Measurements from ENCODE around the gene SAMD11.
"Not testable (repeated sequence)": the region's sequence is repeated elsewhere in the genome, so short reads cannot be mapped to it uniquely, and the experiment has no call there.

SAMD11 gene

DNA sequence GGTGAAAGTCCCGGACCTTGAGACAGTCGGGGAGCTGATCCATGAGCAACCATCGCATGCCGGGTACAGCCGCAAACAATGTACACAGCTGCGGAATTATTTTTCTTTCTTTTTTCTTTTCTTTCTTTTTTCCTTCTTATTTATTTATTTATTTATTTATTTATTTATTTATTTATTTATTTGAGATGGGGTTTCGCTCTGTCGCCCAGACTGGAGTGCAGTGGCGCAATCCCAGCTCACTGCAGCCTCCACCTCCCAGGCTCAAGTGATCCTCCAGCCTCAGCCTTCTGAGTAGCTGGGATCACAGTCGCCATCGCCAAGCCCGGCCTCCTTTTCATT is 60.7 kb downstream of the SAMD11 start:
- Histone ChIP-seq H3K4me2 (ENCODE audit: low read length) (no peak overlapping the region), H3K9me3 (ENCODE audit: control insufficient read depth, insufficient read depth, low read length) (no peaks in the 10 kb centered on the region), H3K9me2 (replicated peaks; ENCODE audit: control insufficient read depth, low read length) (no peaks in the 10 kb centered on the region), H4K20me1 (ENCODE audit: control insufficient read depth, insufficient read depth, low read depth, low read length) (no peaks in the 10 kb centered on the region), H3K4me1 (ENCODE audit: control insufficient read depth, low read length) (no peaks in the 10 kb centered on the region), H3F3A (ENCODE audit: control insufficient read depth, insufficient read depth) (no peaks in the 10 kb centered on the region), H3K79me2 (ENCODE audit: control insufficient read depth, low read length) (no peaks in the 10 kb centered on the region), H3K27me3 (ENCODE audit: control insufficient read depth, low read length) (peaks cover 15% of the 10 kb centered on the region), H3K27ac (ENCODE audit: low read depth, low read length) (no peak overlapping the region), H3K36me3 (ENCODE audit: control insufficient read depth, low read length) (no peaks in the 10 kb centered on the region), H3K4me3 (ENCODE audit: low read length) (no peak overlapping the region)
- TF ChIP-seq CTCF (IDR thresholded peaks at IDR 0.05; ENCODE audit: low read depth, low read length, poor library complexity, severe bottlenecking) = no peak
- no peak for TF ChIP-seq EZH2phosphoT487 (IDR thresholded peaks at IDR 0.05; ENCODE audit: borderline replicate concordance, low read length)

GRCh38 chr1:985126-985525 is 61.4 kb downstream of the SAMD11 start:
- no peaks in the 10 kb centered on the region for H4K20me1 ChIP-seq (ENCODE audit: control insufficient read depth, insufficient read depth, low read depth, low read length)
- no peak overlapping the region for H3K27ac ChIP-seq (ENCODE audit: low read depth, low read length)
- H3K4me3 ChIP-seq (ENCODE audit: low read length) = no peak overlapping the region
- no peaks in the 10 kb centered on the region for H3K9me2 ChIP-seq (replicated peaks; ENCODE audit: control insufficient read depth, low read length)
- H3K4me2 ChIP-seq (ENCODE audit: low read length) = no peak overlapping the region
- H3F3A ChIP-seq (ENCODE audit: control insufficient read depth, insufficient read depth) = no peaks in the 10 kb centered on the region
- H3K4me1 ChIP-seq (ENCODE audit: control insufficient read depth, low read length) = no peaks in the 10 kb centered on the region
- no peaks in the 10 kb centered on the region for H3K36me3 ChIP-seq (ENCODE audit: control insufficient read depth, low read length)
- H3K27me3 ChIP-seq (ENCODE audit: control insufficient read depth, low read length) = peaks cover 17% of the 10 kb centered on the region
- TF ChIP-seq CTCF (IDR thresholded peaks at IDR 0.05; ENCODE audit: low read depth, low read length, poor library complexity, severe bottlenecking) (no peak), EZH2phosphoT487 (IDR thresholded peaks at IDR 0.05; ENCODE audit: borderline replicate concordance, low read length) (no peak)
- H3K79me2 ChIP-seq (ENCODE audit: control insufficient read depth, low read length) = no peaks in the 10 kb centered on the region
- H3K9me3 ChIP-seq (ENCODE audit: control insufficient read depth, insufficient read depth, low read length) = no peaks in the 10 kb centered on the region

- H3K27ac ChIP-seq (ENCODE audit: low read depth, low read length); H3K4me2 ChIP-seq (ENCODE audit: low read length); H3K79me2 ChIP-seq (ENCODE audit: control insufficient read depth, low read length); H3K4me1 ChIP-seq (ENCODE audit: control insufficient read depth, low read length); H3K9me2 ChIP-seq (replicated peaks; ENCODE audit: control insufficient read depth, low read length); H4K20me1 ChIP-seq (ENCODE audit: control insufficient read depth, insufficient read depth, low read depth, low read length); H3F3A ChIP-seq (ENCODE audit: control insufficient read depth, insufficient read depth); H3K4me3 ChIP-seq (ENCODE audit: low read length); H3K9me3 ChIP-seq (ENCODE audit: control insufficient read depth, insufficient read depth, low read length); H3K36me3 ChIP-seq (ENCODE audit: control insufficient read depth, low read length): not testable (repeated sequence)
- H3K27me3 ChIP-seq (ENCODE audit: control insufficient read depth, low read length) = peaks cover 17% of the 10 kb centered on the region
Measured at GRCh38 chr1:988061-988460, 64.3 kb downstream of the SAMD11 start.

GRCh38 chr1:991275-991674 is 67.6 kb downstream of the SAMD11 start:
- H3K27me3 ChIP-seq (ENCODE audit: control insufficient read depth, low read length) = peaks cover 22% of the 10 kb centered on the region
- H3K4me2 ChIP-seq (ENCODE audit: low read length); H3K4me1 ChIP-seq (ENCODE audit: control insufficient read depth, low read length); H3K9me2 ChIP-seq (replicated peaks; ENCODE audit: control insufficient read depth, low read length); H4K20me1 ChIP-seq (ENCODE audit: control insufficient read depth, insufficient read depth, low read depth, low read length); H3K9me3 ChIP-seq (ENCODE audit: control insufficient read depth, insufficient read depth, low read length); H3K27ac ChIP-seq (ENCODE audit: low read depth, low read length); H3K36me3 ChIP-seq (ENCODE audit: control insufficient read depth, low read length); H3K79me2 ChIP-seq (ENCODE audit: control insufficient read depth, low read length); H3F3A ChIP-seq (ENCODE audit: control insufficient read depth, insufficient read depth); H3K4me3 ChIP-seq (ENCODE audit: low read length): not testable (repeated sequence)
